GM18505 (cell line): ENCODE measurements around the gene CTIF.

Source experiments
- ATAC-seq: cut with Tn5 transposase; IDR thresholded peaks from one replicate; pipeline ENCODE4 v1.9.1; 2021; ENCODE audit not compliant: unreplicated experiment
- POLR2A ChIP-seq: IDR thresholded peaks from 4 replicates; pipeline ENCODE4 v1.6.1; 2011; ENCODE audit warnings: borderline replicate concordance; ENCODE audit not compliant: insufficient read depth, insufficient read length; ENCODE audit errors: extremely low read depth

CTIF gene

GRCh38 chr18:48615566-48616401 is 77.0 kb downstream of the CTIF start:
- no peak for TF ChIP-seq POLR2A
- no peak for ATAC-seq

- TF ChIP-seq POLR2A, result no peak
- ATAC-seq, result no peak
Observed at GRCh38 chr18:48616484-48617255, 77.8 kb downstream of the CTIF start.

- TF ChIP-seq POLR2A, result no peak
- no peak for ATAC-seq
Observed at GRCh38 chr18:48617844-48618497, 79.1 kb downstream of the CTIF start.

GRCh38 chr18:48619016-48619415 is 80.2 kb downstream of the CTIF start:
- TF ChIP-seq POLR2A, result no peak
- ATAC-seq, result no peak

GRCh38 chr18:48619501-48619900 is 80.7 kb downstream of the CTIF start:
- ATAC-seq, result no peak

GRCh38 chr18:48620071-48620470 is 81.2 kb downstream of the CTIF start:
- ATAC-seq, result no peak
- TF ChIP-seq POLR2A, result no peak

More at GRCh38 chr18:48619501-48619900, 80.7 kb downstream of the CTIF start:
- no peak for TF ChIP-seq POLR2A

- TF ChIP-seq POLR2A, result no peak
- no peak for ATAC-seq
Observed at GRCh38 chr18:48621240-48621639, 82.4 kb downstream of the CTIF start.

- no peak for TF ChIP-seq POLR2A
- ATAC-seq, result no peak
Observed at GRCh38 chr18:48621815-48622555, 83.2 kb downstream of the CTIF start.

GRCh38 chr18:48622911-48623431 is 84.1 kb downstream of the CTIF start:
- ATAC-seq, result no peak
- TF ChIP-seq POLR2A, result no peak

GRCh38 chr18:48623468-48624235 is 84.8 kb downstream of the CTIF start:
- ATAC-seq, result no peak
- TF ChIP-seq POLR2A, result no peak

GRCh38 chr18:48624856-48625255 is 86.0 kb downstream of the CTIF start:
- no peak for ATAC-seq
- no peak for TF ChIP-seq POLR2A

GRCh38 chr18:48627216-48627615 is 88.4 kb downstream of the CTIF start:
- no peak for TF ChIP-seq POLR2A
- no peak for ATAC-seq
